ENCODE results near the gene LATS2.

Gene LATS2

DNA sequence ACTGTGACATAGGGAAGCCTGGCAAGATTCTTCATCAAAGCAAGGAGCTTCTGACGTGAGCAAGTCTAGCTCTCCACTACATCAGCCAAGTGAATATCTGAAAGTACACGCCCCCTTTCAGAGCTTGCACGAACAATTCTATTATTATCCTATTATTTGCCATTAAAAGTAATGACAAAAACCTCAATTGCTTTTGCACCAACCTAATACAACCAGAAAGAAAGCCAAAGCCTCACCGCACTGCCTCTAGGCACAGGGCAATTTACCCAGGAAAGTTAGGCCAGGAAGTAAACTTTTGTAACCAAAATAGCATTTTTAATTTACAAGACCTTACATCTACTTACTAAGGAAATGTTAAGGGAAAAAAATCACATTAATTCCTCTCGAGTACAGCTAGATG, 41.2 kb downstream of the LATS2 start:
- H3K27me3 Mint-ChIP-seq = no peaks in the 10 kb centered on the region
- no peaks in the 10 kb centered on the region for H3K9me3 Mint-ChIP-seq
- no peak for ATAC-seq
- no peak overlapping the region for H3K4me3 Mint-ChIP-seq
- no peaks in the 10 kb centered on the region for H3K4me1 Mint-ChIP-seq
- no peaks in the 10 kb centered on the region for H3K36me3 Mint-ChIP-seq
- no peak overlapping the region for H3K27ac Mint-ChIP-seq

DNA sequence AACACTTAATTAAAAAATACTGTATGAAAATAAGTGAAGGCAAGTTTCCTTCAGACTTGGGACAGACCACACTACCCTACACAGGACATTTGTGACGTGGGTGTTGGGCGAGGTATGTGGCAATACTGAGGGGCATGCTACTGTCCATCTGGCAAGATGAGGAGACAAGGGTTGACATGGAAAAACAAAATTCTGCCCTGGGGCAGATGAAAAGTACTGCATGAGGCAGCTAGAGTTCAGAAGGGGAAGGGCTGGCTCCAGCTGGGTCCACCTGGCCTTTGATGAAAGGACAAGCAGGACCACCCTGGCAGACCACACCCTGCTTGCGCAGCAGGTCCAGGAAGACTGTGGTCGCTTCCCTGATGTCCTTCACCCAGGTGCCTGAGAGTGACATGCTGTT, 43.2 kb downstream of the LATS2 start:
- ATAC-seq = no peak
- no peaks in the 10 kb centered on the region for H3K9me3 Mint-ChIP-seq
- H3K36me3 Mint-ChIP-seq = no peaks in the 10 kb centered on the region
- no peak overlapping the region for H3K27ac Mint-ChIP-seq
- no peak overlapping the region for H3K4me3 Mint-ChIP-seq
- H3K27me3 Mint-ChIP-seq = no peaks in the 10 kb centered on the region
- no peaks in the 10 kb centered on the region for H3K4me1 Mint-ChIP-seq

DNA sequence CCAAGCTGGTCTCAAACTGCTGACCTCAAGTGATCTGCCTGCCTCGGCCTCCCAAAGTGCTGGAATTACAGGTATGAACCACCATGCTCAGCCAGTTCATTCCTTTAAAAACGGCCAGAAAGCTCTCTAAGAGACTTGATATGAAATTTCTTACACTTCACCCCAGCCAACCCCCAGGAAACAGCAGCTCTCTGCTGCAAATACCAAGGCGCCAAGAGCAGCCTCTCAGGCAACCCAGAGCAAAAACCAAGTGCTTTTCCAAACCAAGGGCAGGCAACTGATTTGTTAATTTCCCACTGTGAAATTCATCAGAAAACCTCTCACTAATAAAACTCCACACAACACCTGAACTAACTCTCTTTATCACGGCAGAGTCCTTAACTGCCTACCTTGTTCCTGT, 44.9 kb downstream of the LATS2 start:
- Mint-ChIP-seq H3K27ac (no peak overlapping the region), H3K9me3 (no peaks in the 10 kb centered on the region), H3K4me3 (no peak overlapping the region), H3K27me3 (no peaks in the 10 kb centered on the region), H3K4me1 (no peaks in the 10 kb centered on the region), H3K36me3 (no peaks in the 10 kb centered on the region)
- ATAC-seq = no peak

DNA sequence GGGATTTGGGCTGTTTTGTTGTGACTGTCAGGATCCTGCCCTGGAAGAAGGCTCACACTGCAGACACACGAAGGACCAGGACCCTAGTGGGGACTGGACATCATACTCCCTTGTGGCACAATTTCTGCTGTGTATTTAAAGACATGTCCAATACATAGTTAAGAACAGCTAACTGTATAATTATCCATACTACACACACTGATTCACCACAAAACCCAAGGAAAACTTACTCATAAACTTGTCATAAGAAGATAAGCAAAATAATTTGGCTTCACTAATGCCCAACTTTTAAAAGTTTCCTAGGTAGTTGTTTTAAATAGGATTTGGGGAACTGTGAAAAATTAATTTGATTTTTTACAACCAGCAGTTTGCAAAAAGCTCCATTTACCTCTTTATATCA, 46.1 kb downstream of the LATS2 start:
- H3K4me3 Mint-ChIP-seq = no peak overlapping the region
- ATAC-seq = no peak
- no peaks in the 10 kb centered on the region for H3K36me3 Mint-ChIP-seq
- H3K27me3 Mint-ChIP-seq = no peaks in the 10 kb centered on the region
- H3K4me1 Mint-ChIP-seq = peaks cover 6% of the 10 kb centered on the region
- no peak overlapping the region for H3K27ac Mint-ChIP-seq
- no peaks in the 10 kb centered on the region for H3K9me3 Mint-ChIP-seq

DNA sequence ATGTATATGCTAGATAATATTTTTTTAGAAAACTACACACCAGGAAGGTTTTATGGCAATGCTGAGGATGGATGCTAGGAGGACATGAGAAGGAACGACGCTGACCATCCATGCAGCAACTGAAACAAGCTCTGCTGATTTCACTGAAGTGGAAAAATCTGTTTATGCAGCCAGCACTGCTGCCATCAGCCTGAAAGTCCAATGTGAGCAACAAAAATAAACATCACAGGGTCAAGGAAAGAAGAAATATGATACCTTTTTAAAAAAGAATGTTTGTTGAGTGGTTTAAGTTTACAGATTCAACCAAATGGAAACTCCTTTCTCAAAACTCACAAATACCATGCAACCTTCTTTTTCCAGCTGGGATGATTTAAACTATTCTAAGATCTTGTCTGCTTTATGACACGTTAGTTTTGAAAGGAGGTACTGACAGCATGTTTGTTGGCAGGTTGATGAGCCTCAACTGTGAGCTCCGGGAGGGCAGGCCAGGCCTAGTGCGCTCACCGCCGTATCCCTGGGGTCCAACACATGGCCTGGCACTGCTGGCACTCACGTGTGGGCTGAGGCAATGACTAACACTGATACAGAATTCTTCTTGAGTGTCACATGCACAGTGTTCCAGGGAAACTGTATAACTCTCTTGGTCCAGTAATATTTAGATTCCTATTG, 46.8 kb downstream of the LATS2 start:
- ATAC-seq = no peak
- no peaks in the 10 kb centered on the region for H3K27me3 Mint-ChIP-seq
- H3K4me3 Mint-ChIP-seq = no peak overlapping the region
- no peaks in the 10 kb centered on the region for H3K9me3 Mint-ChIP-seq
- peaks cover 6% of the 10 kb centered on the region for H3K4me1 Mint-ChIP-seq
- H3K36me3 Mint-ChIP-seq = no peaks in the 10 kb centered on the region
- H3K27ac Mint-ChIP-seq = no peak overlapping the region

DNA sequence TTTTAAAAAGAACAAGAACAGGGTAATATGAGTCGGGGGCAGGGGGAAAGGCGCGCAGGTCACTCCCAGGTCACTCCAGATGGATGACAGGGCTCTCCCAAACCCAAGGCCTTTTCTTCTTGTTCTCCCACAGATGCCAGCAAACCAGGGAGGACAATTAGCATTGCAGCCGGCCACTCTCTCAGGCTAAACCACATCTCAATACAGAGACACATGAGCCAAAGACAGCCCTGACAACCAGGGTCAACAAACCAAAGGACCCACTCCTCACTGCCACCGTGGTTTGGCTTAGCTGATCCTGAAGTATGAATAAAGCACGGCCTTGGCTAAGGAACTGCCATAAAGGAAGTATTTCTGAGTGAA, 47.3 kb downstream of the LATS2 start:
- H3K27ac Mint-ChIP-seq = no peak overlapping the region
- H3K36me3 Mint-ChIP-seq = no peaks in the 10 kb centered on the region
- ATAC-seq = no peak
- peaks cover 6% of the 10 kb centered on the region for H3K4me1 Mint-ChIP-seq
- H3K27me3 Mint-ChIP-seq = no peaks in the 10 kb centered on the region
- no peak overlapping the region for H3K4me3 Mint-ChIP-seq
- no peaks in the 10 kb centered on the region for H3K9me3 Mint-ChIP-seq

DNA sequence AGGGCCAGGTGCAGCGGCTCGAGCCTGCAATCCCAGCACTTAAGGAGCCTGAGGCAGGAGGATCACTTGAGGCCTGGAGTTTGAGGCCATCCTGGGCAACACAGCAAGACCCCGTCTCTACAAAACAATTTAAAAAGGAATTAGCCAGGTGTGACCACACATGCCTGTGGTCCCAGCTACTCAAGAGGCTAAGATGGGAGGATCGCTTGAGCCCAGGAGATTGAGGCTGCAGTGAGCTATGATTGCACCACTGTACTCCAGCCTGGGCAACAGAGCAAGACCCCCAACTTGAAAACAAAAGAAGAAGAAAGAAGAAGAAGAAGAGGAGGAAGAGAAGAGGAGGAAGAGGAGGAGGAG, 47.7 kb downstream of the LATS2 start:
- no peak for ATAC-seq
- Mint-ChIP-seq H3K4me3 (no peak overlapping the region), H3K9me3 (no peaks in the 10 kb centered on the region), H3K4me1 (peaks cover 6% of the 10 kb centered on the region), H3K27ac (no peak overlapping the region), H3K36me3 (no peaks in the 10 kb centered on the region), H3K27me3 (no peaks in the 10 kb centered on the region)

DNA sequence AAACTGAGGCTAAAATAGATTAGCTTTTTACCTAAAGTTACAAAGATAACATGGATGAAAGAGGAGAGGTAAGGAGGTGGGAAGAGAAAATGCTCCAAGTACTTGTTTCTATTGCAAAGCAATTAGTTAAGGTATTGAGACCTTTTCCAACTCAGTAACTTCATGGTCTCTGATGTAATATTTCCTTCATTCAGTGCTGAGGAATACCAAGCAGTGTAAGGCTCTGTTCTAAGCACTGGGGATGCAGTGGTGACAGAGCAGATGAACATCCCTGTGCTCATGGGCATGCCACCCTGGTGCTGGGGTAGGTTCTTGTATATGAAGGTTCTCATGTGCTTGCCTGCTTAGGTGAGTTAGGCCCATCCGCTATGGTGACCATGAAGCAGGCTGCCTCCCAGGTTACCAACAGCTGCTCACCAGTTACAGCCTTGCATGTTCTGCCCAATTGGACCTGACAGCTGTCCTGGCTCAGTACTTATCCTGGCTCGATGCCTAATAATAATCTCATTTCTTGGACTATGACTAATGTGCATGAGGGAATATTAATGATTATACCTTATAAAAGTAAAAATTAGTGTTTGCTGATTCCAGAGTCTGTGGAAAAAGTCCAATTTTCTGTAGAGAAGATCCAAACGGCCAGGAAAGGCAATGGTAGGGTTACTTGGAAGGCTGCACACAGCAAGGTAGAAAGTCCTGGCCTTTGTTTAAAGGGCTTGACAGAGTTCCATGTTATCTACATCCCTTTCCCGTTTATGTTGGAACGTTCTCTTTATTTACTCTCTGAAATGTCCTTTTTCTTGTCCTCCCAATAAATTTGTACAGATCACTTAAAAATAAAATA, 48.3 kb downstream of the LATS2 start:
- Mint-ChIP-seq H3K4me1 (peaks cover 6% of the 10 kb centered on the region), H3K4me3 (no peak overlapping the region), H3K36me3 (no peaks in the 10 kb centered on the region), H3K9me3 (no peaks in the 10 kb centered on the region), H3K27me3 (no peaks in the 10 kb centered on the region), H3K27ac (no peak overlapping the region)
- no peak for ATAC-seq

DNA sequence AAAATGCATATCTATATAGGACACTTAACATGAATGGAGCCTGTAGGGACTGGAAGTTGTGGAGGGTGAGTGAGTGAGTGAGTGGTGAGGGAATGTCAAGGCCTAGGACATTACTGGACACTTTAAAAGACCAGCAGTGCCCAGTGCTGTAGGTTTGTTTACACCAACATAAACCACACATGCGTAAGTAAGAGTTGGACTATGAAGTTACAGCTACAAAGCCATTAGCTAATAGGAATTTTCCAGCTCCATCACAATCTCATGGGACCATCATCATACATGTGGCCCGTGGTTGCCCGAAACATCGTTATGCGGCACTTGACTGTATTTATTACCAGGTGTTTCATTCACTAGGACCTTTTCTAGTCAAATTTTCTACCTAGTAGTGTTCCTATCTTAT, 49.2 kb downstream of the LATS2 start:
- H3K4me3 Mint-ChIP-seq = no peak overlapping the region
- no peaks in the 10 kb centered on the region for H3K27me3 Mint-ChIP-seq
- no peaks in the 10 kb centered on the region for H3K9me3 Mint-ChIP-seq
- ATAC-seq = no peak
- H3K4me1 Mint-ChIP-seq = peaks cover 6% of the 10 kb centered on the region
- no peak overlapping the region for H3K27ac Mint-ChIP-seq
- H3K36me3 Mint-ChIP-seq = no peaks in the 10 kb centered on the region

DNA sequence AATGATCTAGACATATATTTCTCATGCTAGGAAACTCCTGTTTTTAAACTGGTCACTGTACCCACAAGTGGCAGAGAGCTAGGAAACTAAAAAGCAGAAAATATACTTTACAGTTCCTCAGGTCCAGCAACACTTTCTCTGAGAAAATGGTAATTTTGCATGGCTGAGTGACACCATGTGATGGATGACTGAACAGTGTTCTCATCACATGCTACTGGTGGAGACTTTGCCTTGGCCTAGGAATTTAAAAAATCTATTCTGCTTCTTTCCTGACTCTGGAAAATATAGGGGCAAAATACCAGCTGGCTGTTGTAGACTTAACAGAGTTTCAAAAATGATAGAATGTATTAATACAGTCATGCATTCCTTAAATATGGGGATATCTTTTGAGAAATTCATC, 50.0 kb downstream of the LATS2 start:
- Mint-ChIP-seq H3K27me3 (no peaks in the 10 kb centered on the region), H3K36me3 (no peaks in the 10 kb centered on the region), H3K4me1 (peaks cover 6% of the 10 kb centered on the region), H3K27ac (no peak overlapping the region), H3K9me3 (no peaks in the 10 kb centered on the region), H3K4me3 (no peak overlapping the region)
- no peak for ATAC-seq

DNA sequence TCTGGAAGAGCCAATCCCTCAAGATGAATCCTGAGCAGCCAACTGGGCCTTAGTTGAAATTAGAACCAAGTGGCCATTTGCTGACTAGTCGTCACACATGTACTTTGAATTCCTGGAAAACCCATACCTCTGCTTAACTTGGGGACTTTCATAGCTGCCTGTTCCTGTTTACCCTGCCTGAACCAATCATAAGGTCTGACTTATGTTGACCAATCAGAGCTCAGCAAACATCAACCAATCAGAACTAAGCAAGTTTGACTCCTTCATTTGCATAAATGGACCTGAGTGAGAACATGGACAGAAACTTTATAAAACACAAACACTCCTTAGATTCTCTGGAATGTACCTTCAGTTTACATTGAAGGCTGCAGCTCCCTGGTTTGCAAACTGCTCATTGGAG, 50.8 kb downstream of the LATS2 start:
- Mint-ChIP-seq H3K27ac (no peak overlapping the region), H3K9me3 (no peaks in the 10 kb centered on the region), H3K27me3 (no peaks in the 10 kb centered on the region), H3K36me3 (no peaks in the 10 kb centered on the region), H3K4me3 (no peak overlapping the region), H3K4me1 (peaks cover 6% of the 10 kb centered on the region)
- ATAC-seq = no peak

DNA sequence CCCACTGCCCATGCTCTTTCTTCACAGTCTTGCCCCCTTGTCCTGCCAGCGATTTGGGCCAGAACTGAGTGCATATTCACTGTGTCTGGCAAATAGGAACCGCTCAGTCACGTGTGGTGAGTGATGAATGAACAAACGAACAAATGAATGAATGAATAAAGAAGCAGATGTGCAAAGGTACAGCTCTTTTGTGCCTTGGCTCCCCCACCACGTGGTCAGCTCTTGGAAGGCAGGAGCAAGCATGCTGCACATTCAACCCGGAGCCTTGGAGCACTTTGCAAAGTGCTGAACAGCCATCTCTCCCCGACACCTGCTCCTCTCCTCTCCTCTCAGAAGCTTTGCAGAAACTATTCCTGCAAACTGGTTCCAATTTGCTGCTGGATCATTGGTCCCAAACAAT, 52.4 kb downstream of the LATS2 start:
- H3K36me3 Mint-ChIP-seq = no peaks in the 10 kb centered on the region
- no peak for ATAC-seq
- H3K4me3 Mint-ChIP-seq = no peak overlapping the region
- no peak overlapping the region for H3K27ac Mint-ChIP-seq
- H3K27me3 Mint-ChIP-seq = no peaks in the 10 kb centered on the region
- no peaks in the 10 kb centered on the region for H3K9me3 Mint-ChIP-seq
- peaks cover 6% of the 10 kb centered on the region for H3K4me1 Mint-ChIP-seq

DNA sequence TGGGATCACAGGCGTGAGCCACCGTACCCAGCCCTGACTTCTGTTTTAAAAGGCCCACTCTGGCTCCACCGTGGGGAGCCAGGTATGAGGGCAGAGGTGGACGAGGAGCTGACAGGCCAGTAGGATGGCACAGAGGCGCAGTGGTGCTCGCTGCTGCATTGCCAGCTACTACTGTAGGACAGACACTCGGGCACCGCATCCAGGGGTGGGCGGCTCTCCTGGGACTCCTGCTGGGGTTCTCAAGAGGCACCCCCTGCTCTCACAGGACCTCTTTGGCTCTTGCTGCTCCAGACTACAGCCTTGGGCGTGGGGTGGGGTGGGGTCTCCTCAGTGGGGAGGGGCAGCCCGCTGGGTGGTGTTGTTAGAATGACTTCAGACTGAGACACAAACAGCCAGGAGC, 53.4 kb downstream of the LATS2 start:
- Mint-ChIP-seq H3K4me1 (peaks cover 6% of the 10 kb centered on the region), H3K27me3 (no peaks in the 10 kb centered on the region), H3K4me3 (no peak overlapping the region)

DNA sequence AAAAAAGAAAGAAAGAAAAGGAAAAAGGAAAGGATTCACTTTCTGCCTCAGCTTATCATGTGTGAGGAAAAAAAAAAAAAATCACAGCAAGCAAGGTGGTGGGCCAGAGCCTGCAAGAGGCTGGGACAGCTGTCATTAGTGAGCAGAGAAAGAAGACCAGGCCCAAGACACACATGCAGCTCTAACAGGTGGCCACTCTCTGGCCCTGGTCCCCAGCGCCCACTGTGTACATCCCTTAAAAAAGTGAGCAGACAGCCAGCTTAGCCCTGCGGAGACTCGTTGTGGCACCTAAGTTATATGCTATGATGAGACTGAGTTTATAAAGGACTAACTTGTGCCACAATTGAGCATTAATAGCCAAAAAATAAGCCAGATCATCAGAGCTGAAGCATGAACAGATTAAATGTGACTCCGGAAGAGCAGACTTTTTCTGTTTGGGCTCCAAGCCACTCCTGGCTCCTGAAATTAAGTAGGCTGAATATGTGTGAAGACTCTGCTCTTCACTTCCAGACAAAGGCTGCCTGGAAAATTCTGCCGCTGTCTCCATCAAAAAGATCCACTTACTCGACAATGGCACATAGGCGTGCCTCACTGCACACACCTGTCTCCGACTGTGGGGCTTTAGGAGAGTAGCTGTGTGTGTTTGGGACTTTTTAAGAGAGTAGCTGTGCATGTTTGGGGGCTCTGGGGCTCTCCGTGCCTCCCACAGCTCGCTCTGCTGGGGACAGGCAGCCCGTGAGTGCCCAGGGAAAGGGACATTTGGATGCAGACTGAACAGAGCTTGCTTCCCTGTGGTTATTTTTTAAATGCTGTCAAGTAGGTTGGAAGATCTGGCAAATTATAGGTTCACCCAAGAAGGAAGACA, 55.0 kb downstream of the LATS2 start:
- Mint-ChIP-seq H3K27ac (no peak overlapping the region), H3K36me3 (no peaks in the 10 kb centered on the region), H3K9me3 (no peaks in the 10 kb centered on the region), H3K4me3 (no peak overlapping the region), H3K4me1 (peaks cover 6% of the 10 kb centered on the region), H3K27me3 (no peaks in the 10 kb centered on the region)
- peak; percentile 16 for ATAC-seq

More for the DNA sequence above, 53.4 kb downstream of the LATS2 start:
- Mint-ChIP-seq H3K27ac (no peak overlapping the region), H3K36me3 (no peaks in the 10 kb centered on the region), H3K9me3 (no peaks in the 10 kb centered on the region)
- no peak for ATAC-seq

DNA sequence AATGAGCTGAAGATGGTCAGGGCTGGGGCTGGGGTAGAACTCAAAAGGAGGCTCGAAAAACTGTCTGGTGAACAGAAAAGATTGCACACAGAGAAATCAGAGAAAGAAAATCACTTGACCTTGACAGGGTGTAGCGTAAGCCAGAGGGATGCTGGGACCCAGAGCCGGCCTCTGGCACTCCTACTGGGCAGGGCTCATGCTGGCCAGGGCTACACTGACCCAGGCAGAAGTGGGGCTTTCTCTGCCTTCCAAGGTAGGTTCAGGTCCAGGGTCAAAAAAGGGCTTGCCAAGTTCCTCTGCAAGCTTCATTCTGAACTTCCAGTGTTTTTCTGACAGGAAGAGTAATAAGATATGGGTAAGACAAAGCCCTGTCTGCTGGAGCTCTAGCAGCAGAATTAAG, 56.2 kb downstream of the LATS2 start:
- no peaks in the 10 kb centered on the region for H3K4me1 Mint-ChIP-seq
- H3K27me3 Mint-ChIP-seq = no peaks in the 10 kb centered on the region
- H3K9me3 Mint-ChIP-seq = no peaks in the 10 kb centered on the region
- no peak overlapping the region for H3K4me3 Mint-ChIP-seq
- H3K36me3 Mint-ChIP-seq = no peaks in the 10 kb centered on the region
- no peak for ATAC-seq
- H3K27ac Mint-ChIP-seq = no peak overlapping the region

DNA sequence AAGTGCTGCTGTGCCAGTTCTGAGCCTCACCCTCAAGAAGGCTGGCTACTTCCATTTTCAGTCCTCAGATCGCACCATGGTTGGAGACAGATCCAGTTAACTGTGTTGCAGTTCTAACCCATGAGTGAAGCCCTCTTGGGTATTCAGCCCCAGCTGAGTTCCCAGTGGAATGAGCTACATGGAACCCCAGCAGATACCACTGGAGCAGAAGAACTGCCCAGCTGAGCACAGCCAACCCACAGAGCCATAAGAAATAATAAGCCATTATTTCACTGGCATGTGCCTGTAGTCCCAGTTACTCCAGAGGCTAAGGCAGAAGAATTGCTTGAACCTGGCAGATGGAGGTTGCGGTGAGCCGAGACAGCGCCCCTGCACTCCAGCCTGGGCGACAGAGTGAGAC, 59.9 kb downstream of the LATS2 start:
- no peaks in the 10 kb centered on the region for H3K27me3 Mint-ChIP-seq
- no peaks in the 10 kb centered on the region for H3K4me1 Mint-ChIP-seq
- no peaks in the 10 kb centered on the region for H3K36me3 Mint-ChIP-seq
- H3K27ac Mint-ChIP-seq = no peak overlapping the region
- no peak for ATAC-seq
- H3K4me3 Mint-ChIP-seq = no peak overlapping the region
- H3K9me3 Mint-ChIP-seq = no peaks in the 10 kb centered on the region

Measured in stimulated activated memory B cell treated with anti-CD40 and anti-IgM and Interleukin-4, amounts not matched to agents 10 μg/mL and 1 μg/mL and 100 μg/mL, for 72 hours (primary cell).